ENCODE results near the gene SPO11.

- TF ChIP-seq, protein P1, sequence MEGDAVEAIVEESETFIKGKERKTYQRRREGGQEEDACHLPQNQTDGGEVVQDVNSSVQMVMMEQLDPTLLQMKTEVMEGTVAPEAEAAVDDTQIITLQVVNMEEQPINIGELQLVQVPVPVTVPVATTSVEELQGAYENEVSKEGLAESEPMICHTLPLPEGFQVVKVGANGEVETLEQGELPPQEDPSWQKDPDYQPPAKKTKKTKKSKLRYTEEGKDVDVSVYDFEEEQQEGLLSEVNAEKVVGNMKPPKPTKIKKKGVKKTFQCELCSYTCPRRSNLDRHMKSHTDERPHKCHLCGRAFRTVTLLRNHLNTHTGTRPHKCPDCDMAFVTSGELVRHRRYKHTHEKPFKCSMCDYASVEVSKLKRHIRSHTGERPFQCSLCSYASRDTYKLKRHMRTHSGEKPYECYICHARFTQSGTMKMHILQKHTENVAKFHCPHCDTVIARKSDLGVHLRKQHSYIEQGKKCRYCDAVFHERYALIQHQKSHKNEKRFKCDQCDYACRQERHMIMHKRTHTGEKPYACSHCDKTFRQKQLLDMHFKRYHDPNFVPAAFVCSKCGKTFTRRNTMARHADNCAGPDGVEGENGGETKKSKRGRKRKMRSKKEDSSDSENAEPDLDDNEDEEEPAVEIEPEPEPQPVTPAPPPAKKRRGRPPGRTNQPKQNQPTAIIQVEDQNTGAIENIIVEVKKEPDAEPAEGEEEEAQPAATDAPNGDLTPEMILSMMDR (IDR thresholded peaks at IDR 0.05) = no peak
- TF ChIP-seq EZH2 (IDR thresholded peaks at IDR 0.05; ENCODE audit: borderline replicate concordance, insufficient read depth, low read depth, low read length, poor library complexity, severe bottlenecking) = no peak
Measured at GRCh38 chr20:57384953-57385761, 55.6 kb downstream of the SPO11 start.
